DMS 273 (cell line): ENCODE data around the gene HMCN2.
A peak's percentile ranks its signal among the peaks of the same experiment; 100 is the strongest.

Experiments used
- DNase-seq: peaks from one replicate; lab custom pipeline; 2025; ENCODE audit not compliant: unreplicated experiment; lab: John Stamatoyannopoulos, UW

Gene HMCN2

GRCh38 chr9:130407916-130408663 lies 142.5 kb downstream of the HMCN2 start:
- no peak for DNase-seq

- DNase-seq, result no peak
These were observed 143.1 kb downstream of the HMCN2 start for GRCh38 chr9:130408669-130409068.

GRCh38 chr9:130409246-130409645 lies 143.7 kb downstream of the HMCN2 start:
- DNase-seq, result no peak

- DNase-seq, result no peak
These were observed 144.9 kb downstream of the HMCN2 start for GRCh38 chr9:130410443-130410842.

- no peak for DNase-seq
These were observed 146.0 kb downstream of the HMCN2 start for GRCh38 chr9:130411566-130411915.

- no peak for DNase-seq
These were observed 148.6 kb downstream of the HMCN2 start for GRCh38 chr9:130414081-130414731.

GRCh38 chr9:130414910-130415746 lies 149.6 kb downstream of the HMCN2 start:
- peak; percentile 41 for DNase-seq

- DNase-seq, result peak; percentile 32
These were observed 152.0 kb downstream of the HMCN2 start for GRCh38 chr9:130417602-130418001.

GRCh38 chr9:130418776-130419175 lies 153.2 kb downstream of the HMCN2 start:
- DNase-seq, result no peak

- no peak for DNase-seq
These were observed 154.0 kb downstream of the HMCN2 start for GRCh38 chr9:130419521-130420035.

GRCh38 chr9:130421154-130421801 lies 155.7 kb downstream of the HMCN2 start:
- no peak for DNase-seq

- peak; percentile 97 for DNase-seq
These were observed 156.3 kb downstream of the HMCN2 start for GRCh38 chr9:130421802-130422276.

- DNase-seq, result no peak
These were observed 157.0 kb downstream of the HMCN2 start for GRCh38 chr9:130422546-130422945.

GRCh38 chr9:130423272-130423671 lies 157.7 kb downstream of the HMCN2 start:
- DNase-seq, result peak; percentile 88

GRCh38 chr9:130424595-130425454 lies 159.3 kb downstream of the HMCN2 start:
- no peak for DNase-seq

GRCh38 chr9:130425741-130426466 lies 160.3 kb downstream of the HMCN2 start:
- no peak for DNase-seq

GRCh38 chr9:130426467-130426773 lies 160.9 kb downstream of the HMCN2 start:
- peak; percentile 27 for DNase-seq

GRCh38 chr9:130426883-130427282 lies 161.3 kb downstream of the HMCN2 start:
- DNase-seq, result peak; percentile 65

GRCh38 chr9:130427326-130427725 lies 161.8 kb downstream of the HMCN2 start:
- DNase-seq, result no peak
